Neural cell (in vitro differentiated cells): ENCODE data around the gene GABPA.

ENCODE experiments used
- EP300 ChIP-seq: fragments of 450-650 bp; conservative IDR thresholded peaks from 2 replicates; pipeline ENCODE4 v1.6.1; 2014; ENCODE audit warnings: antibody characterized with exemption, mild to moderate bottlenecking, moderate library complexity; ENCODE audit not compliant: poor library complexity, severe bottlenecking
- EZH2 ChIP-seq: fragments of 200-600, 300-800 bp; shearing (Covaris generic), sonication (generic); IDR thresholded peaks from 2 replicates; pipeline ENCODE4 v1.6.1; 2014; ENCODE audit warnings: antibody characterized with exemption, low read length, borderline replicate concordance, mild to moderate bottlenecking; ENCODE audit not compliant: insufficient read depth, poor library complexity, severe bottlenecking
- POLR2AphosphoS5 ChIP-seq: IDR thresholded peaks from 2 replicates; pipeline ENCODE4 v1.6.1; 2012
- TF ChIP-seq, protein P1 (sequence below): fragments of 450-650 bp; IDR thresholded peaks from 2 replicates; pipeline ENCODE4 v1.5.1; 2014; ENCODE audit warnings: antibody characterized with exemption, mild to moderate bottlenecking, moderate library complexity; ENCODE audit not compliant: poor library complexity, severe bottlenecking

DNA sequence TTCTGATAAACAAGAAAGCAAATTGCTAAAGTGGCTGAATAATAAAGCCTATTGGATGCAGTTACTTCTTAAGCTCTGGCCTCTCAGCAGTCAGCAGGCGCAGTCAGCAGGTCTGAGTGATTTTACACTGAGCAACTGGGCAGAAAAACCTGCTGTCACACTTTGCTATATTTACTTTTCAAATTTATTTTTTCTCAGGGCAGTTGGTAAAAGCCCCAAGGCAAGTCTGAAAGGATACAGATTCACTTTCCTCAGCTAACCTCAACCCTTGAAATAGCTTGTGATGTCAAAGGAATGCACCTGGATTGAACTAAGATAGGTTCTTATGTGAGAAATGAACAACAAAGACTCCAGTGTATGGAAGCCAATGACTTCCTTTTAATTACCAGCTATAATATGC, 34.0 kb upstream of the GABPA start:
- TF ChIP-seq, protein P1, sequence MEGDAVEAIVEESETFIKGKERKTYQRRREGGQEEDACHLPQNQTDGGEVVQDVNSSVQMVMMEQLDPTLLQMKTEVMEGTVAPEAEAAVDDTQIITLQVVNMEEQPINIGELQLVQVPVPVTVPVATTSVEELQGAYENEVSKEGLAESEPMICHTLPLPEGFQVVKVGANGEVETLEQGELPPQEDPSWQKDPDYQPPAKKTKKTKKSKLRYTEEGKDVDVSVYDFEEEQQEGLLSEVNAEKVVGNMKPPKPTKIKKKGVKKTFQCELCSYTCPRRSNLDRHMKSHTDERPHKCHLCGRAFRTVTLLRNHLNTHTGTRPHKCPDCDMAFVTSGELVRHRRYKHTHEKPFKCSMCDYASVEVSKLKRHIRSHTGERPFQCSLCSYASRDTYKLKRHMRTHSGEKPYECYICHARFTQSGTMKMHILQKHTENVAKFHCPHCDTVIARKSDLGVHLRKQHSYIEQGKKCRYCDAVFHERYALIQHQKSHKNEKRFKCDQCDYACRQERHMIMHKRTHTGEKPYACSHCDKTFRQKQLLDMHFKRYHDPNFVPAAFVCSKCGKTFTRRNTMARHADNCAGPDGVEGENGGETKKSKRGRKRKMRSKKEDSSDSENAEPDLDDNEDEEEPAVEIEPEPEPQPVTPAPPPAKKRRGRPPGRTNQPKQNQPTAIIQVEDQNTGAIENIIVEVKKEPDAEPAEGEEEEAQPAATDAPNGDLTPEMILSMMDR: no peak
- no peak for TF ChIP-seq POLR2AphosphoS5
- TF ChIP-seq EP300: no peak
- TF ChIP-seq EZH2: no peak
